Neural cell (in vitro differentiated cells): ENCODE results near the gene PRICKLE3. TPM values are rescaled to one million over a fixed set of nuclear protein-coding genes. Genes with fewer than 3 reads are reported as not detected.

ENCODE experiments used
- H2AFZ ChIP-seq: fragments of 200-600, 300-800 bp; sonication (generic), shearing (Covaris generic); 2 replicates; pipeline ENCODE4 v1.6.0; 2014; ENCODE audit warnings: low read depth, mild to moderate bottlenecking, antibody characterized with exemption, low read length, moderate library complexity
- H3F3A ChIP-seq: fragments of 200-600 bp; shearing (Covaris generic); 2 replicates; pipeline ENCODE4 v1.6.1; 2016; ENCODE audit warnings: mild to moderate bottlenecking, moderate library complexity, mixed read lengths, antibody characterized with exemption, low read length; ENCODE audit not compliant: insufficient read depth, poor library complexity, severe bottlenecking
- H3K27ac ChIP-seq: fragments of 200-600, 300-800 bp; sonication (generic), shearing (Covaris generic); 2 replicates; pipeline ENCODE4 v1.5.1; 2014; ENCODE audit warnings: mild to moderate bottlenecking, low read length, moderate library complexity
- H3K27me3 ChIP-seq: fragments of 300-800, 200-600 bp; sonication (generic), shearing (Covaris generic); 2 replicates; pipeline ENCODE4 v1.6.0; 2014; ENCODE audit warnings: mild to moderate bottlenecking, low read depth, low read length, moderate library complexity; ENCODE audit not compliant: insufficient read depth
- H3K36me3 ChIP-seq: fragments of 300-800, 200-600 bp; sonication (generic), shearing (Covaris generic); 2 replicates; pipeline ENCODE4 v1.5.1; 2014; ENCODE audit warnings: mild to moderate bottlenecking, antibody characterized with exemption, low read length, moderate library complexity; ENCODE audit not compliant: insufficient read depth
- H3K4me2 ChIP-seq: fragments of 300-800, 200-600 bp; sonication (generic), shearing (Covaris generic); 2 replicates; pipeline ENCODE4 v1.6.0; 2014; ENCODE audit warnings: mild to moderate bottlenecking, low read length
- H3K4me3 ChIP-seq: fragments of 300-800, 200-600 bp; sonication (generic), shearing (Covaris generic); 2 replicates; pipeline ENCODE4 v1.5.1; 2014; ENCODE audit warnings: mild to moderate bottlenecking, low read length, moderate library complexity
- H3K79me2 ChIP-seq: fragments of 200-600 bp; shearing (Covaris generic); replicated peaks from 2 replicates; pipeline ENCODE4 v1.6.0; 2014; ENCODE audit warnings: mild to moderate bottlenecking, low read length, moderate library complexity; ENCODE audit not compliant: insufficient read depth
- H3K9ac ChIP-seq: fragments of 300-800, 200-600 bp; sonication (generic), shearing (Covaris generic); 2 replicates; pipeline ENCODE4 v1.6.1; 2016; ENCODE audit warnings: mild to moderate bottlenecking, low read length, mixed read lengths
- H3K9me2 ChIP-seq: fragments of 200-600 bp; shearing (Covaris generic); 2 replicates; pipeline ENCODE4 v1.6.1; 2016; ENCODE audit warnings: mild to moderate bottlenecking, low read length, mixed read lengths; ENCODE audit not compliant: insufficient read depth
- H3K9me3 ChIP-seq: fragments of 200-600, 300-800 bp; sonication (generic), shearing (Covaris generic); 2 replicates; pipeline ENCODE4 v1.6.1; 2016; ENCODE audit warnings: mild to moderate bottlenecking, mixed run types, low read length, moderate library complexity, mixed read lengths
- H4K20me1 ChIP-seq: fragments of 200-600 bp; shearing (Covaris generic); 2 replicates; pipeline ENCODE4 v1.6.1; 2016; ENCODE audit warnings: mild to moderate bottlenecking, mixed run types; ENCODE audit not compliant: insufficient read depth
- EP300 ChIP-seq: fragments of 450-650 bp; conservative IDR thresholded peaks from 2 replicates; pipeline ENCODE4 v1.6.1; 2014; ENCODE audit warnings: antibody characterized with exemption, mild to moderate bottlenecking, moderate library complexity; ENCODE audit not compliant: poor library complexity, severe bottlenecking
- EZH2 ChIP-seq: fragments of 200-600, 300-800 bp; shearing (Covaris generic), sonication (generic); IDR thresholded peaks from 2 replicates; pipeline ENCODE4 v1.6.1; 2014; ENCODE audit warnings: antibody characterized with exemption, low read length, borderline replicate concordance, mild to moderate bottlenecking; ENCODE audit not compliant: insufficient read depth, poor library complexity, severe bottlenecking
- MXI1 ChIP-seq: fragments of 450-650 bp; conservative IDR thresholded peaks from 2 replicates; pipeline ENCODE4 v1.6.1; 2014; ENCODE audit warnings: antibody characterized with exemption, mild to moderate bottlenecking; ENCODE audit not compliant: poor library complexity, severe bottlenecking
- POLR2AphosphoS5 ChIP-seq: IDR thresholded peaks from 2 replicates; pipeline ENCODE4 v1.6.1; 2012
- RAD21 ChIP-seq: fragments of 450-650 bp; conservative IDR thresholded peaks from 2 replicates; pipeline ENCODE4 v1.6.1; 2014; ENCODE audit warnings: antibody characterized with exemption, mild to moderate bottlenecking, moderate library complexity
- SMC3 ChIP-seq: fragments of 450-650 bp; conservative IDR thresholded peaks from 2 replicates; pipeline ENCODE4 v1.6.1; 2014; ENCODE audit warnings: antibody characterized with exemption, mild to moderate bottlenecking, moderate library complexity; ENCODE audit not compliant: poor library complexity
- TAF1 ChIP-seq: IDR thresholded peaks from 2 replicates; pipeline ENCODE4 v1.6.1; 2012; ENCODE audit warnings: low read depth
- polyA plus RNA-seq: library from polyadenylated mRNA; depleted of rRNA; stranded (reverse); fragments of >200 nt; gene quantifications from 2 replicates; pipeline ENCODE4 v1.2.3, GENCODE V29; 2014
- TF ChIP-seq, protein P1 (sequence below): IDR thresholded peaks from 2 replicates; pipeline ENCODE4 v1.6.1; 2012; ENCODE audit warnings: borderline replicate concordance
- TF ChIP-seq, protein P2 (sequence below): fragments of 450-650 bp; IDR thresholded peaks from 2 replicates; pipeline ENCODE4 v1.5.1; 2014; ENCODE audit warnings: antibody characterized with exemption, mild to moderate bottlenecking, moderate library complexity; ENCODE audit not compliant: poor library complexity, severe bottlenecking

Gene PRICKLE3
- polyA plus RNA-seq, 1 donor from 2014 or later: 0.45 TPM

DNA sequence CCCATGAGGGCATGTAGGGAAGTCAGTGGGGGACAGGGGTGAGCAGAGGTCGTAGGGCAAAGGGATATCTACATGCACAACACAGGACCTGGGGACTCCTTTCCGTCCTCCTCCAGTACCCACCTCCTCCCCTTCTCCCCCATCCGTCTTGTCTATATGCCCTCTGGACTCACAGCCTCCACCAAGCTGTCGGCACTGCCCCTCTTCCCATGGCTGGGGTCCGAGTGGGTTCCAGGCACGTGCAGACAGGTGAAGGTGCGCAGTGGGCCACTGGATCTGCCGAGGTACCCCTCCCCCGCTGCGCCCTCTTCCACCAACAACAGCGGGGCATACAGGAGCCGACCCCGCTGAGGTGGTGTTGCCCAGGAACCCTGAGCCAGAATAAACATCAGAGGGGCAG lies 19.3 kb upstream of the PRICKLE3 start (continued):
- TF ChIP-seq, protein P1, sequence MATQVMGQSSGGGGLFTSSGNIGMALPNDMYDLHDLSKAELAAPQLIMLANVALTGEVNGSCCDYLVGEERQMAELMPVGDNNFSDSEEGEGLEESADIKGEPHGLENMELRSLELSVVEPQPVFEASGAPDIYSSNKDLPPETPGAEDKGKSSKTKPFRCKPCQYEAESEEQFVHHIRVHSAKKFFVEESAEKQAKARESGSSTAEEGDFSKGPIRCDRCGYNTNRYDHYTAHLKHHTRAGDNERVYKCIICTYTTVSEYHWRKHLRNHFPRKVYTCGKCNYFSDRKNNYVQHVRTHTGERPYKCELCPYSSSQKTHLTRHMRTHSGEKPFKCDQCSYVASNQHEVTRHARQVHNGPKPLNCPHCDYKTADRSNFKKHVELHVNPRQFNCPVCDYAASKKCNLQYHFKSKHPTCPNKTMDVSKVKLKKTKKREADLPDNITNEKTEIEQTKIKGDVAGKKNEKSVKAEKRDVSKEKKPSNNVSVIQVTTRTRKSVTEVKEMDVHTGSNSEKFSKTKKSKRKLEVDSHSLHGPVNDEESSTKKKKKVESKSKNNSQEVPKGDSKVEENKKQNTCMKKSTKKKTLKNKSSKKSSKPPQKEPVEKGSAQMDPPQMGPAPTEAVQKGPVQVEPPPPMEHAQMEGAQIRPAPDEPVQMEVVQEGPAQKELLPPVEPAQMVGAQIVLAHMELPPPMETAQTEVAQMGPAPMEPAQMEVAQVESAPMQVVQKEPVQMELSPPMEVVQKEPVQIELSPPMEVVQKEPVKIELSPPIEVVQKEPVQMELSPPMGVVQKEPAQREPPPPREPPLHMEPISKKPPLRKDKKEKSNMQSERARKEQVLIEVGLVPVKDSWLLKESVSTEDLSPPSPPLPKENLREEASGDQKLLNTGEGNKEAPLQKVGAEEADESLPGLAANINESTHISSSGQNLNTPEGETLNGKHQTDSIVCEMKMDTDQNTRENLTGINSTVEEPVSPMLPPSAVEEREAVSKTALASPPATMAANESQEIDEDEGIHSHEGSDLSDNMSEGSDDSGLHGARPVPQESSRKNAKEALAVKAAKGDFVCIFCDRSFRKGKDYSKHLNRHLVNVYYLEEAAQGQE: no peak

GRCh38 chrX:49204709-49205108 lies 18.5 kb upstream of the PRICKLE3 start:
- no peak overlapping the region for H2AFZ ChIP-seq
- no peak overlapping the region for H3K9ac ChIP-seq
- no peaks in the 10 kb centered on the region for H3K27me3 ChIP-seq
- TF ChIP-seq EZH2 (no peak), TAF1 (no peak), RAD21 (no peak), EP300 (no peak), POLR2AphosphoS5 (no peak), MXI1 (no peak), SMC3 (no peak)
- TF ChIP-seq, protein P2, sequence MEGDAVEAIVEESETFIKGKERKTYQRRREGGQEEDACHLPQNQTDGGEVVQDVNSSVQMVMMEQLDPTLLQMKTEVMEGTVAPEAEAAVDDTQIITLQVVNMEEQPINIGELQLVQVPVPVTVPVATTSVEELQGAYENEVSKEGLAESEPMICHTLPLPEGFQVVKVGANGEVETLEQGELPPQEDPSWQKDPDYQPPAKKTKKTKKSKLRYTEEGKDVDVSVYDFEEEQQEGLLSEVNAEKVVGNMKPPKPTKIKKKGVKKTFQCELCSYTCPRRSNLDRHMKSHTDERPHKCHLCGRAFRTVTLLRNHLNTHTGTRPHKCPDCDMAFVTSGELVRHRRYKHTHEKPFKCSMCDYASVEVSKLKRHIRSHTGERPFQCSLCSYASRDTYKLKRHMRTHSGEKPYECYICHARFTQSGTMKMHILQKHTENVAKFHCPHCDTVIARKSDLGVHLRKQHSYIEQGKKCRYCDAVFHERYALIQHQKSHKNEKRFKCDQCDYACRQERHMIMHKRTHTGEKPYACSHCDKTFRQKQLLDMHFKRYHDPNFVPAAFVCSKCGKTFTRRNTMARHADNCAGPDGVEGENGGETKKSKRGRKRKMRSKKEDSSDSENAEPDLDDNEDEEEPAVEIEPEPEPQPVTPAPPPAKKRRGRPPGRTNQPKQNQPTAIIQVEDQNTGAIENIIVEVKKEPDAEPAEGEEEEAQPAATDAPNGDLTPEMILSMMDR: no peak
- TF ChIP-seq, protein P1: no peak
- no peaks in the 10 kb centered on the region for H3K36me3 ChIP-seq
- no peak overlapping the region for H3K27ac ChIP-seq
- no peaks in the 10 kb centered on the region for H3K9me2 ChIP-seq
- no peak overlapping the region for H3K4me3 ChIP-seq
- H3F3A ChIP-seq: no peaks in the 10 kb centered on the region
- no peaks in the 10 kb centered on the region for H3K9me3 ChIP-seq
- H3K79me2 ChIP-seq: no peaks in the 10 kb centered on the region
- no peak overlapping the region for H3K4me2 ChIP-seq
- no peaks in the 10 kb centered on the region for H4K20me1 ChIP-seq
